OCI-M2 (cell line): ENCODE measurements around the gene PDE4B.
"Not testable (repeated sequence)": the region's sequence is repeated elsewhere in the genome, so short reads cannot be mapped to it uniquely, and the experiment has no call there.

Source experiments
- DNase-seq: peaks from one replicate; lab custom pipeline; 2025; ENCODE audit not compliant: unreplicated experiment; lab: John Stamatoyannopoulos, UW

PDE4B gene

DNA sequence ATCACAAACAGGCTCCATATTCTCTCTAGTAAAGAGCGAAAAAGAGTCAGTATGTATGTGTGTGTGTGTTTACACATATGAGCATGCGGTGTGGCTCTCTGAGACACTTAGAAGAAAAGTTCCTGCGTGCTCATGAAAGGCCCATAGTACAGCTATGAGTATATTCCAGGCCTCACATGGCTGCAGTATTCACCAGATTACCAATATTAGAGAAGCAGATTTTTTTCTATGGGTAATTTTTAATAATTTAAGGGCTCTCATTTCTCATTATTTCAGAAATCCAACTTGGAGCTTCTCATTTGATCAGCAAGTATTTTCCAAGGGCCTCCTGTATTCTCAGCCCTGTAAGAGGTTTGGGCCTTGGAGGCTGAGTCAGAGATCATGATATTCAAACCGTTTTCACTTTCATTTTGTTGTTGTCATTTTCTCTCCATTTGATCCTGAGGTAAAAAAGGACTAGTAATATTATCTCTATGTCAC, 508.3 kb downstream of the PDE4B start:
- no peak for DNase-seq

DNA sequence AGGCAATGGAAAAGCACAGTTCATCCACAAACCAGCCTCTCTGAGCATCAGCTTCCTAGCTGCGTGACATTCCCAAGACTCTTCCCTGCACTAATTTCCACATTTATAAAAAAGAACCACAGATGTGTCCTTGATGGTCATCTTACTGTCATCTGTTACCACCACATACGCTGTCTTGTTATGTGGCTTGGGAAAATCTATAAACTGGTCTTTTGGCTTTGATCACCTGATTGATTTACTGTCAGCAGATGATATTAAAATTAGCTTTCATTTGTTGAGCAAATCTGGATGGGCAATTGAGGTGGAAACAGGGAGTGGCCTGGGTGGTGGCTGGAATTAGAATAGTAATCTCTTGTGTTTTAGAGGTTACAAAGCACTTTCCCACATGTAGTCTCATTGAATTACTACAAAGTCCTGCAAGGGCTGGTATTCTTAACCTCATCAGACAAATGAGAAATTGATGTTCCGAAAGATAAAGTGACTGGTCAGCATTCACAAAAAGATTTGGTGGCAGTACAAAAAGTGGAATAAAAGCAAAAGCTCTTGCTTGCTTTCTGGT, 509.6 kb downstream of the PDE4B start:
- no peak for DNase-seq

DNA sequence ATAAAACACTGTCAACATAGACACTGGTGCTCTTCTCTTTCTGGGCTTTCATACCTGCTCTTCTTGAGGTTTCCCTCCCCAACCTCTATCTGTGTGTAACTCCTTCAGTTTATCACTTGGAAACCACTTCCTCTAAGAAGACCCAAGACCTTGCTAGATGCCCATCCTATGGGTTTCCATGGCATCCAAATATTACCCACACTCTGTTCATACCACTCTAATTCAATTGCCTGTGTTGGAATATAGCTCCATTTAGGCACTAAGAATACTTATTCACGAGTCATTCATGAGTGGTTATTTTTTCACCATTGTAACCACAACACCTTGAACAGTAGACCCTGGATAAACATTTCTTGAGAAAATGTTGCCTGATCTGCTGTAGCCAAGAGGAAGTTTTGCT, 510.1 kb downstream of the PDE4B start:
- no peak for DNase-seq

DNA sequence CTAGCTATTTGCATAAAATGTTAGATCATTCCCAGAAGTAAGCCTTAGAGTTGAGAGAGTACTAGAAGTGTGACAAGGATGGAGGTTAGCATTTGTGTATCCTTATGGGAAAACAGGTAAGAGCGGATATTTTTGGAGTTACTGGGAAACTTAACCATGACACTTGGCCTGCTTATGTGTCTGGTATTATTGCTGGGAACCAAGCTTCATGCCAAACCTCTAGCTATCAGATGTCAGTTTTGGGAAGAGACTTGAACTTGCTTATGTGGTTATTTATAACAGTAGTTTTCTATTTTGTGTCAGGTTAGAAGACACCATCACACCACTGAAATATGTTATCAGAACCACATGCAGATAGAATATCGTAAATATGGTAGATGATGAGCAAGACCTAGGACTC, 511.0 kb downstream of the PDE4B start:
- no peak for DNase-seq

DNA sequence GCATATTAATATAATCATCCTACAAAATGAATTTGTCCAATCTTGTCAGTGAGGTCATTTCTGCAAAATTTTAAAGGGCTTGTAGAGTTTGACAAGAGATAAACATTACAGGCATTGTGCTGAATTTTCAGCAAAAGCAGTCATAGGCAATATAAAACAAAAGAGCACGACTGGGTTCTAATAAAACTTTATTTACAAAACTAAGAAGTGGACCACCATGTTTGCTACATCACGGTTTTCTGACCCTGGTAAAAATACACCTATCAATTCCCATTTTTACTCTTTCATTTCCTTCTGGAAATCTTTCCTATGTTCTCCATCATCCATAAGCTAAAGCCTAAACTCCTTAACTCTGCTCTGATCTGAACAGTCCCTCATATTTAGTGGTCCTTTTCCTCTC, 511.4 kb downstream of the PDE4B start:
- DNase-seq, result no peak

DNA sequence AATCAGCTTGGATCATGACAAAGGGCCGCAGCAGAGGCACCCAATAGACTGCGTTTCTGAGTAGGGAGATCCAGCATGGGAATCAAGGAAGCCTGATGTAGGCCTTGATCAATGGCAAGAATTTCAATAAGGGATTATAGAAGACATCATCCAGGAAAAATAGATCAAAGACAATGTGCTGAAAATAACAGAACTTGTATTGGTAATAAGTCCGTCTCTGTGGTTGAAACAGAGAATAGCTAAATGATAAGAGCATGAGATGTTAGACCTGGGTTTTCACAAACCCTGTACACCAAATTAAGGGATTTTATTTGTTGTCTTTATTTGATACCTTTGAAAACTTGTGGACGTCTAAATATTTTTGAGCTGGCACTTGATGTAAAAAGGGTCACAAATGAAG, 513.2 kb downstream of the PDE4B start:
- no peak for DNase-seq

DNA sequence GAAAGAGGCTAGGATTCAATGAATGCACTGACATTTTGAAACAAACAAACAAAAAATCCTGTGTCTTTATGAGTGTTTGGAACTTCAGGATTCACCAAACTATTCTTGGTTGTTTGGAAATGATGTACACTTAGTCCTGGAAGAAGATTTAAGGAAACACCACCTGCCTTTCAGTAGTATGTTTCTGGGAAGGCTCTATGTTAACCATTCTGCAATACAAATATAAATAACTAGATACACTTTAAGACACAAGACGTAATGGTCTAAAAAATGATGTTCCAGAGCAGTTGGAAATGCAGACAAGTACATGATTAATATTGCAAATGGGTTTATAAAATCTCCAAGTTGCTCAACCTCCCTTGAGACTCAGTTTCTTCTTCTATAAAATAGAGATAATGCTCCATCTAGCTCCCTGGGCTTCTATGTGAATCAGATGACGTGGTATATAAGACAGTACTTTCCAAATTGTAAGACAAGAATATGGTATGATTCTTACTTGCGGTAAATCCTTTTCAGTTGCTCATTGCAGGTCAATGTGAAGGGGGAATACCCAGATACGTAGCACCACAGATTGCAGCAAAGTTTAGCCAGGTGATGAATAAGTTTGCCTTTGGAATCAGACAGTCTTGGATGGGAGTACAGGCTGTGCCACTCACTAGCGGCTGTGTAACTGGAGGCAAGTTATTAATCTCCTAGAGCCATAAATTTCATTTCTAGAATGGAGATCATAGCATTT, 516.5 kb downstream of the PDE4B start:
- no peak for DNase-seq

DNA sequence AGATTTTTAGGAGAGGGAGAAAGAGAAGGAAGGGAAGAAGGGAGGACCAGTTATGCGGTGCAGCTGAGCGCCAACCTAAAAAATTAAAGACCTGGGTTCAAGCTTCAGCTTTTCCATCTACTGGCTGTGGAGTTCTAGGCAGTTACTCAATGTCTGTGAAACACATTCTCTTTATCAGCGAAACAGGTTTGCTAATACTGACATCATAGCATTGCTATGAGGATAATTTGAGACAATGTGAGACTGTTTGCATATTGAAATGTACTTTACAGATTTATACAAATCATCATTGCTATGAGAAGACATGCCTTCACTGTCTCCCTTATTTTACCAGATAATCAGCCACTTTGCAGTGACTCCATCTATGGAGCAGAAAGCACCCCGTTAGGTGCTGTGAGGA, 518.4 kb downstream of the PDE4B start:
- DNase-seq, result no peak

DNA sequence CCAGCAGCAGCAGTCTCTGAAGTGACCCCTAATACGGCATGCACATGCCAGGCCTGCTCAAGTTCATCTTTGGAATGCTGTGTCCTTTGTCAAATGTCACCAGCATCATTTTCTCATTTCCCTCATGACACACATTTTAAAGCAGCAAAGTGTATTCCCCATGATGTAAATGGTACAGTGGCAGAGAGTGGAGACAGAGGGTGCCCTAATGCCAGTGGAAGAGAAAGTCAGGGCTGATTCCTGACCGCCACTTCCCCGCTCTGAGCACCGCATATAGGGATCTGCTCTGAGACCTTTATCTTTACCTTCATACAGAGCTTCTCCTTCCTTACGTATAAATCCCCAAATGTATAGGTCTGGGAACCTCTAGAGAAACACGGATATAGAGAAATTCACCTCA, 518.9 kb downstream of the PDE4B start:
- DNase-seq, result no peak

DNA sequence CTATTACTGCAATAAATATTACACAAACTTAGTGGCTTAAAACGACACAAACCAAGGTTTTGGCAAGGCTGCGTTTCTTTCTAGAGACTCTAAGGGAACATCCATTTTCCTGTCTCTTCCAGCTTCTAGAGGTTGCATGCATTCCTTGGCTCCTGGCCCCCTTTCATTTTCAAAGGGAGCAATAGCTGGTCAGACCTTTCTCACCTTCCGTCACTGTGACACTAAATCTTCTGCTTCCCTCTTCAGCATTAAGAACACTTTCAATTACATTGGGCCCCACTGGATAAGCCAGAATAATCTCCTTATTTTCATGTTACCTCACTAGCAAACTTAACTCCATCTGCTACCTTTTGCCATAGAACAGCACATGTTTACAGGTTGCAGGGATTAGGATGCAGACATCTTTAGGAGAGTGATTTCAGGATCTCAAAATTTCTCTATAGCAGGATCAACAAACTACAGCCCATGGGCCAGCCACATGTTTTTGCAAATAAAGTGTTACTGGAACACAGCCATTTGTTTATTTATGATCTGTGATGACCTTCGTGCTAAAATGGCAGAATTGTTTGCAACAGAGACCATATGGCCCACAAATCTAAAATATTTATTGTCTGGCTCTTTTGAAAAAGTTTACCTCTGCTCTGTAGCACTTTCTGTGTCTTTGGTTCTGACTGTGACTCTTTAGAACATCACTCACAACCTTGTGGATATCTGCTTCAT, 519.7 kb downstream of the PDE4B start:
- no peak for DNase-seq

DNA sequence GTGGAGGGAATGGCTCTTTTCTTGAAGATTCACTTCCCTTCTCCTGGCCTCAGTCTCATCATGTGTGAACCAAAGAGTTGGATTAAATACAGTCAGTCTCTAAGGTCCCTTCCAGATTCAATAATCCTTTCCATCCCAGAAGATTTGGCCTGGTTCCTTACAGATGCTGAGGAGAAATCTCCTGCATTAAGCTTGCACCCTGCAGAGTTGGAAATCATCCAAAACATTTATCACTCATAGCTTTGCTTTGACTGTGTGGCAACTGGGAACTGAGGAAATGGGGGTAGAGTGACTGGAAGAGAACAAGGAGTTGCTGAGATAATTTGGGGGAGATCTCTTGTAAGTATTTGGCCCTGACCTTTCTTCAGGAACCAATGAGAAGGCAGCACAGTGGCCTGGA, 520.7 kb downstream of the PDE4B start:
- DNase-seq, result no peak

DNA sequence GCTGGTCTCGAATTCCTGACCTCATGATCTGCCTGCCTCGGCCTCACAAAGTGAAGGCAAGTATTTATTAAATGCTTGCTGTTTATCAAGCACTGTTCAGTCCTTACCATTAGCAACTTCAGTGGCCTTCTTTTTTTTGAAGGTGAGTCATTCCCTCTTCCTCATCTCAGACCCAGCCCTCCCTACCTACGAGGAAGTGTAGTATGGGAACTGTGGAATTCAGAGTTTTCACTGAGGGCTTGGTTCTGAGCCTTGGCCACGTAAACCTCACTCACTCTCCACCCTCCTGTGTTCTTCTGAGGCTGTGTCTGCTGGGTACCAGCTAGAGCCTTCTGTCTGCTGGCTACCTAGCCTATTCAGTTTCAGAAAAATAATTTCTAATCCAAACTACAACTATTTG, 523.0 kb downstream of the PDE4B start:
- DNase-seq, result no peak

DNA sequence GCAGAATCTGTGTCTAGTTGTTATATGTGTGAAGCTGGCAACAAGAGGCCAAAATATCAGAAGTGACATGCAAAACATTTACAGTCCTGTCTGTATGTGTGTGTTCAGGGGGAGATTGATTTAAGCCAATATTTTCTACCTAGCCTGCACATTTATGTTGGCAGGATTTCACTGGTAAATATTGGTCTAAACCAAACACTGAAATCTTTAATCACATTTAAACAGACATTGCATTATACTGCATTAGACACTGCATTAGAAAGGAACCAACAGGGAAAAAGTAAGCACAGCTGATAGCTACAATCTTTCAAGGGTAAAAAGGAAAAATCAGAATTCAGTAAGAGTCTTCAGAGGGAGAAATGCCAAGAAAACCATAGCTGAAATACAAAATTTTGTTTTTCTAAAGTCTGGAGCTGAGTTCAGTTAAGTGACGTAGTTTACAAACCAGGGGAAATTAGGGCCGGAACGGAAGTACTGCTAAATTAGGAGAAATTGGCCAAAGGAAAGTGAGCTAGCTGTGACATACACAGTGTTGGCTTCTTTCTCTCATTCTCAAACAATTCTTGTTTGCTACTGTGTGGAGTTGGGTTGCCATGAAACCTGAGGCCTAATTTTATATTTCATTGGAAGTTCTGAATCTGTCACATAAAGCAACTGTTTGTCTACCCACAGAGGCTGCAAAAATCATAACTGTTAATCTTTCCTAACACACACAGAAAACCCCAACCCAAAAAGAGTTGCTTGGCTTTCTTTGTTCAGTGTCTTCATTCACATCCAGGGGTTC, 524.0 kb downstream of the PDE4B start:
- DNase-seq, result no peak

DNA sequence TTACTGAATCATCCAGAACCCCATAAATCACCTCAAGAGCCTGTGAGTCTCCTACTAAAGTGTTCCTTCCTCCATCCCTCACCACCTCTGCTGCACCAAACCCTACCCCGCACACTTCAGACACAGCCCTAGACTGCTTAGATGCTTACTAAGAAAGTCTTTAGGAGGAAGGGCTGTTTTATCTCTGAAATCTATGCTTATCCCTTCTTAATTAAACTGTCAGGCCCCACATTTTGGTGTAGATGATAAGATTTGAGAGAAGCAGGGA, 524.5 kb downstream of the PDE4B start:
- DNase-seq, result no peak

DNA sequence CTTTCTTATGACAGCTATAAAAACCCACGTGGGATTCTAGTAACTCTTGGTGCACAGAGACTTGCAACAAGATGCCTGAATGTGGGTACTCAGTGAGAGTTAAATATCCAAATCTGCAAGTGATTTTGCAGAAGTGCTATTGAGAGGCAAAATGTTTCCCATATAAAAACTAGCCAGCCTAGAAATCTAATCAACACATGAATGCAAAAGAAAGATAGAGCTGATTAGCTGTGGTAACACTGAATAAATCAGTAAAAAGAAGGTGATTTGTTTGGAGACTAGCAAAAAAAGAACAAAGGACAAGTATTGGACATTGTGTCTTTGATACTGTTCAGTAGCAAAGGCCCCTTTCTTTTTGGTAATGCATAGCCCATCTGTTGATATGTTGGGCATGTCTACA, 527.5 kb downstream of the PDE4B start:
- DNase-seq, result no peak

DNA sequence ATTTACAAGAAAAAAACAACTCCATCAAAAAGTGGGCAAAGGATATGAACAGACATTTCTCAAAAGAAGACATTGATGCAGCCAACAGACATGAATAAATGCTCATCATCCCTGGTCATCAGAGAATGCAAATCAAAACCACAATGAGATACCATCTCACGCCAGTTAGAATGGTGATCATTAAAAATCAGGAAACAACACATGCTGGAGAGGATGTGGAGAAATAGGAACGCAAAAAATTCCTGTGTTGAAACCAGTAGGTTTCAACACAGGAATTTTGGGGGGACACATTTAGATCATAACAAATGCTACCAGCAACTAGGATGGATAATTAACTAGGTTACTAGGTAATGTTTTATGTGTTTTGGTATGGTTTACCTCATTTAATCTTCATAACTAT, 529.8 kb downstream of the PDE4B start:
- not testable (repeated sequence) for DNase-seq

DNA sequence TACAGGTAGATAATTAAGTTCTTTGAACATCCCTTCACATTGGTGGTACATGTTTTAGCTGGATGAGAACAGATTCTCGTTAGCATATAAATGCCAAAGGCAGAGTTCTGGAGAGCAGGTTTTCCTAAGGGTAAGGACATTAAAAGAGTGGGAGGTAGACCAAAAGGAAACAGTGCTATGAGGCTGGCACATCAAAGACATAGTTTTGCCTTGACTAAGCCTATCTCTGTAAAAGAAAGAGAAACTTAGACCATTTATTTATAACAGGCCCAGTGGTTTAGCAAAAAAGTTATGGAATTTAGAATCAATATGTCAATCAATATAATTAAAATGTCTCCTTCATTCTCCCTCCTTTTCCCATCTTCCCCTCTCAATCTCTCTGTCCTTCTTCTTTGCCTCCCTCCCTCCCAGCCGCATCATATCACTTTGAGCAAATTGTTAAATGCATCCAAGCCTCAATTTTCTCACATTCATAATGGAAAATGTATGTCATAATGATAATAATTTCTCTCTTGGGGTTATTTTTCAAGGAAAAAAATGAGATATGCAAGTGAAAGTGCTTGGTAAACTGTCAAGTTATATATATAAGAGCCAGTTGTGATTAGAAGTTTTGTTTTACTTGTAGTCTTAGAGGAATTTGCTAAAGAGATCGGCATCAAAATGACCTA, 531.4 kb downstream of the PDE4B start:
- no peak for DNase-seq

DNA sequence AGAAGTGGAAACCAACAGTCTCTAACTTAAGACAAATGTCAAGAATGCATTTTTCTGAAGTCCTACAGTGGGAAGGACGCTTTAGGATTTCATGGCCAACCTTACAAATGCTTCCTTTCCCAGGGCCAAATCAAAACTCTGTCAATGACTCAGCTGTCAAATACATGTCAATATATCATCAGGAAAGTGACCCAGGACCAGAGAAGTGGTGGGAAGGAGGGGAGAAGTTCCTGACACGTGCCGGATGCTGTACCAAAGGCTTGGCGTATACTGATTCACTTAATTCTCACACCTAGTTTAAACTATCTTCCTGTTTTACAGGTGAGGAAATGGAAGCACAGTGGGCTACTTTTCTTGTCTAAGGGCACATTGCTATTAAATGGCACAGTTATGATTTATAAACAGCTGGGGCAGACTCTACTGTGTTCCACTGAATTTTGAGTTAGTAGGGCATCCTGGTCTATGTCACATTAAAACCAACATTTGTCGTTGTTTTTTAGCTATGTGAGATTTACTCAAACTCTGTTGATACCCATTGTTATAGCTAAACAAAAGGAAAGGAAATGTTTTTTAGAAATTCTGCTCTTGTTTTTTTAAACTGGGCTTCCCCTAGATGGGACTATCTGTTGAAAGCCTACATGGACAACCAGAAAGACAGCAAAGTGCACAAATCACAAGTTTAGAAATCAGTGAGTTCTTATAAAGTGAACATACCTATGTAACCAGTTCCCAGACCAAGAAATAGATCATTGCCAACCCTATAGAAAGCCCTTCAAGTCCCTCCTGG, 533.1 kb downstream of the PDE4B start:
- no peak for DNase-seq

DNA sequence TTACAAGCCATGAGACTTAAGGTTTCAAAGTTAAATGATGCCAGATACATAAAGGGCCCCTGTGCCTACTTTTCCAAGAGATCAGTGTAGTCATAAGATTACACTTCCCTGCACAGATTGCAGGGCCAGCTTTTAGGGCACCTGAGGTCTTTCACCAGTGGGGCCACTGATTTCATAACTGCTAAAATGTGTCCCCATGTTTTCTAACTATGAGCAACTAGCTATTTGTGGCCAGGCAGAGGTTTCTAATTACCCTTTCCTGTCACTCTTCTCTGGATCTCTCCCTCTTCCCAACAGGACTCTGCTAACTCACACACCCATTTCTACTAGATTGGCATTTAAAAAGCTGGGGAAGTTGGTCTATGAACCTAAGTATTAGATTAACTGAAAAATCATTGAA, 534.2 kb downstream of the PDE4B start:
- no peak for DNase-seq

DNA sequence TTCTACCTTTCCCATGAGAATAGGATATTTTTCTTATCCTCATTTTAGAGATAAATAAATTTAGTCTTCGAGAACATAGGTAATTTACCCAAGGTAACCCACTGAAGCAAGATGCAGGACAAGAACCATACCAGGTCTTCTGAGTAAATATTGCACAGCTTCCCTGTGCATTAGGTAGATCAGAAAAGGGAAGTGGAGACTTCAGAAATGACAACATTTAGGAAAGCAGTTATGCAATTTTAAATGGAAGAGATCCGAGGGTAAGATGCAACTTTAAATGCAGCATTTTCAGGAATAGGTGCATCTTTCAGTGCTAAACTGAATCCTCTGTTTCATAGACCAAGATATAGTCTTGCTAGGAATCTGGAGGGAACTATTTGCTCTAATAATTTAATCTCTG, 534.9 kb downstream of the PDE4B start:
- DNase-seq, result no peak

DNA sequence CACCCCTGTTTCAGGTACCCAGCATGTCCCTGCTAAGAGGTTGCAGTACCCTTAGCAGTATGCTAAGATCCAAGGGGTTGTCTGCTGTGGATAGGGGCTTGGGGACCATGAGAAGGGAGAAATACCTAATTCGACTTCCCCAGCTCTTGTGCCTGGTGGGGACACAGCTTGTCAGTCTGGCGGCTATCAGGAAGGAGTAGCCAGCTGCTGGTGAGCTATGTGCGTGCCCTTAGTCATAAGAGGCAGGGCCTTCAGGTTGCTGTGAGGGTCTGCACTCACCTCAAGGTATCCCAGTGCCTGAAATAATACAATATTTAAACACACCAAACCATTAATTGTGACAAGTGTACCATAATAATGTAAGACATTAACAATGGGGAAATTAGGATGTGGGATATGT, 536.2 kb downstream of the PDE4B start:
- DNase-seq, result no peak
